Measurements from ENCODE around the gene ADGRG6. TPM values are rescaled to one million over a fixed set of nuclear protein-coding genes. Genes with fewer than 3 reads are reported as not detected.

The ADGRG6 gene
- total and polyA plus RNA-seq, 10 donors: 0.24 to 29.0 (median 15.4) TPM

DNA sequence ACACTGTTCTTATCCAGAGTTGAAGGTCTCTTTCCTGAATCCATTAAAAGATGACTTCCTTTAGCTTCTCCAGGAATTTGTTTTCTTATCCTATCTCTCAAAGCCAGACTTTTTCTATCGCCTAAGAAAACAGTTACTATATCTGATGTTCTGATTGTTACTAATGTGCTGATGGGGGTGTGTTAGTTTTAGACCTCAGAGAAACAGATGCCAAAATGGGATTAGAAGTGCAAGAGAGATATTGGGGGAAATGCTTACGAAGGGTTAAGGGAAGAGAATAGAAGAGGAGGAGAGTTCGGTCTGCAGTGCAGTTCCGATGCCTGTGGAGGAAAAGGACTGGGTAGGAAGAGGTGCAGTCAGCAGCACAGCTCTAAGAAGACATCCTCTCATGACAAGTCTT is 35.7 kb upstream of the ADGRG6 start:
- H3K4me1 ChIP-seq: no peaks in the 10 kb centered on the region
- DNase-seq: no peak
- no peaks in the 10 kb centered on the region for H3K36me3 ChIP-seq
- no peaks in the 10 kb centered on the region for H3K27me3 ChIP-seq (replicated peaks in 1 of 7)
- TF ChIP-seq, protein P1, sequence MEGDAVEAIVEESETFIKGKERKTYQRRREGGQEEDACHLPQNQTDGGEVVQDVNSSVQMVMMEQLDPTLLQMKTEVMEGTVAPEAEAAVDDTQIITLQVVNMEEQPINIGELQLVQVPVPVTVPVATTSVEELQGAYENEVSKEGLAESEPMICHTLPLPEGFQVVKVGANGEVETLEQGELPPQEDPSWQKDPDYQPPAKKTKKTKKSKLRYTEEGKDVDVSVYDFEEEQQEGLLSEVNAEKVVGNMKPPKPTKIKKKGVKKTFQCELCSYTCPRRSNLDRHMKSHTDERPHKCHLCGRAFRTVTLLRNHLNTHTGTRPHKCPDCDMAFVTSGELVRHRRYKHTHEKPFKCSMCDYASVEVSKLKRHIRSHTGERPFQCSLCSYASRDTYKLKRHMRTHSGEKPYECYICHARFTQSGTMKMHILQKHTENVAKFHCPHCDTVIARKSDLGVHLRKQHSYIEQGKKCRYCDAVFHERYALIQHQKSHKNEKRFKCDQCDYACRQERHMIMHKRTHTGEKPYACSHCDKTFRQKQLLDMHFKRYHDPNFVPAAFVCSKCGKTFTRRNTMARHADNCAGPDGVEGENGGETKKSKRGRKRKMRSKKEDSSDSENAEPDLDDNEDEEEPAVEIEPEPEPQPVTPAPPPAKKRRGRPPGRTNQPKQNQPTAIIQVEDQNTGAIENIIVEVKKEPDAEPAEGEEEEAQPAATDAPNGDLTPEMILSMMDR (IDR thresholded peaks at IDR 0.05 in 8 of 11, conservative IDR thresholded peaks at IDR 0.05 in 3 of 11): no peak
- TF ChIP-seq POLR2AphosphoS5 (IDR thresholded peaks at IDR 0.05) (no peak), POLR2A (IDR thresholded peaks at IDR 0.05) (no peak)
- intact Hi-C loops (cut with DNase I; ENCODE audit: low total_unique reads): no loop called here
- H3K9me3 ChIP-seq: no peaks in the 10 kb centered on the region
- no peak overlapping the region for H3K4me3 ChIP-seq
- H3K27ac ChIP-seq: no peak overlapping the region
- 72 to 87% (median 79%) methylated on average over 4 of the region's 4 CpGs for WGBS, 5 donors

DNA sequence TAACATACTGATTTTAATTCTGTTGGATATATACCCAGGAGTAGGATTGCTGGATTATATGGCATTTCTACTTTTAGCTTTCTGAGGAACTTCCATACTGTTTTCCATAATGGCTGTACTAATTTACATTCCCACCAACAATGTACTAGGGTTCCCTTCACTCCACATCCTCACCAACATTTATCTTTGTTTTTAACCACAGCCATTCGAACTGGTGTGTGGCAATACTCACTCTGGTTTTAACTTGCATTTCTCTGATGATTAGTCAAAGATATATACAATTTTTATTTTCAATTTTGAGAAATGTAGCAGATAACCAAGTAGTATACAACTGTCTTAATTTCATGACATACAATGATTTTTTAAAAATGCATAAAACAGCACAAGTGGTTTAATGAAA is 30.3 kb upstream of the ADGRG6 start:
- TF ChIP-seq, protein P1 (IDR thresholded peaks at IDR 0.05 in 8 of 11, conservative IDR thresholded peaks at IDR 0.05 in 3 of 11): no peak
- no peak for TF ChIP-seq POLR2AphosphoS5 (IDR thresholded peaks at IDR 0.05)
- TF ChIP-seq POLR2A (IDR thresholded peaks at IDR 0.05): no peak
- Histone ChIP-seq H3K4me3 (no peak overlapping the region), H3K4me1 (no peaks in the 10 kb centered on the region), H3K27ac (no peak overlapping the region), H3K9me3 (no peaks in the 10 kb centered on the region), H3K36me3 (no peaks in the 10 kb centered on the region), H3K27me3 (replicated peaks in 1 of 7) (peaks cover 0 to 5% (median 0%) of the 10 kb centered on the region in 7 donors)
- intact Hi-C loops (cut with DNase I; ENCODE audit: low total_unique reads): no loop called here
- 54 to 81% (median 66%) methylated on average over 1 of the region's 1 CpG for WGBS, 5 donors
- no peak for DNase-seq

DNA sequence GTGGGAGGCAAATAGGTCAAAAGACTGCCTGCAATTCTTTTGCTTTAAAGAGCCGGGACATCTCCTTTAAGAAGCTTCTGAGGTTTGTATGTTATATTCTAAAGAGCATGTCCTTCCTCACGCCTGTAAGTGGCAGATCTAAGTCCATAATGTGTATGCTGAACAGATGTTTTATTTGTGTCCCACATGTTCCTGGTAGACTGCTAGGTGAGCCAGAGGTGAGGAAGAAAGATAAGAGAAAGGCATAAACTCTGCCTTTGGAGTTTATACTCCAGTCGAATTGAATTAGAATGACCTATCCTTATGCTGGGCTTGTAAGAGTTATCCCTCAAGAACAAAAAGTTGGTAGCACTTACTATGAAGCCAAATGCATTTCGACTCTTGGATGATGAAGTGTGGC is 27.2 kb upstream of the ADGRG6 start:
- Histone ChIP-seq H3K27me3 (replicated peaks in 1 of 7) (peaks cover 0 to 5% (median 0%) of the 10 kb centered on the region in 7 donors), H3K27ac (no peak overlapping the region), H3K36me3 (no peaks in the 10 kb centered on the region), H3K9me3 (no peaks in the 10 kb centered on the region), H3K4me3 (no peak overlapping the region), H3K4me1 (no peaks in the 10 kb centered on the region)
- 70 to 87% (median 78%) methylated on average over 4 of the region's 4 CpGs for WGBS, 5 donors
- intact Hi-C loops (cut with DNase I; ENCODE audit: low total_unique reads): no loop called here
- no peak for DNase-seq
- TF ChIP-seq POLR2AphosphoS5 (IDR thresholded peaks at IDR 0.05): no peak
- no peak for TF ChIP-seq POLR2A (IDR thresholded peaks at IDR 0.05)
- TF ChIP-seq, protein P1 (IDR thresholded peaks at IDR 0.05 in 8 of 11, conservative IDR thresholded peaks at IDR 0.05 in 3 of 11): no peak

DNA sequence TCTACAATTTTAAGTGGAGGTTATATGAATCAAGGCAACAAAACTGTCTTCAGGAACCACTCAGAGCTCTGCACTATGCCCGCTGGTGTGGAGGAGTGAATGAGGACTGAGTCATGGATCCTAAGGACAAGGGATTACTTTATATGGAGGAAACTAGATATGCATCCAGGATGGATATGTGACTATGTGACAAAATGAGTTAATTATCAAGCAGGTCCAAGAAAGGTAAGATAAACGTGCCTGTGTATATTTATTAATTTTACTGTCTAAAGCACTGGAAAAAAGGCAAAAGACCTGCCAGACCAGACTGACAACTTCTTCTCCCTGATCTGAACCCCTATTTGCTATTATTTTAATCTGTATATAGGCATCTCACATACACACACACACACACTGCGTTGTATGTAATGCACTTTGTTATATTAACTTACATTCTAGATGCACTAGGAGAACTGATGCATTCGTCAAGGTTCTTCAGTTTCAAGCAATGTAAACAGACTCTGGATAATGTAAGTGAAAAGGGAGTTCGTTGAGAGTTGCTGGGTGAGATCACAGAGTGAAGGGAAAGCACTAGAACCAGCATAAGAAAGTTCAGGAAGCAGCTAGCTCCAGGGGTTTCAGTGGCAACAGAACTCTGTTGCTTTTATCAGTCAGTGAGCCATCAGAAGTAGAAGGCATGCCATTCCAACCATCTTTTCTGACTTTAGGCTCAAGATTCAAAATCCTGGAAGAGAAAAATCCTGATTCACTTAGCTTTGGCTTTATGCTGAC is 26.4 kb upstream of the ADGRG6 start:
- Histone ChIP-seq H3K27me3 (replicated peaks in 1 of 7) (peaks cover 0 to 5% (median 0%) of the 10 kb centered on the region in 7 donors), H3K4me1 (no peaks in the 10 kb centered on the region), H3K36me3 (no peaks in the 10 kb centered on the region), H3K27ac (no peak overlapping the region), H3K4me3 (no peak overlapping the region), H3K9me3 (peaks cover 0 to under 1% (median 0%) of the 10 kb centered on the region in 8 donors)
- no peak for TF ChIP-seq POLR2AphosphoS5 (IDR thresholded peaks at IDR 0.05)
- TF ChIP-seq POLR2A (IDR thresholded peaks at IDR 0.05): no peak
- TF ChIP-seq, protein P1 (IDR thresholded peaks at IDR 0.05 in 8 of 11, conservative IDR thresholded peaks at IDR 0.05 in 3 of 11): no peak
- intact Hi-C loops (cut with DNase I; ENCODE audit: low total_unique reads): no loop called here
- 64 to 78% (median 69%) methylated on average over 5 of the region's 5 CpGs for WGBS, 5 donors
- DNase-seq: no peak
